Neural progenitor cell (in vitro differentiated cells): Measurements from ENCODE around the gene CELF6.

Experiments used
- CTCF ChIP-seq: fragments of 200-600 bp; sonication (generic); IDR thresholded peaks from 2 replicates; pipeline ENCODE4 v1.5.1; 2017; ENCODE audit warnings: antibody characterized with exemption, mild to moderate bottlenecking
- EZH2phosphoT487 ChIP-seq: fragments of 200-600 bp; sonication (generic); IDR thresholded peaks from 2 replicates; pipeline ENCODE4 v1.6.1; 2017; ENCODE audit warnings: antibody characterized with exemption

GRCh38 chr15:72368325-72368724 is 48.4 kb upstream of the CELF6 start:
- TF ChIP-seq CTCF: no peak
- no peak for TF ChIP-seq EZH2phosphoT487
